Right atrium auricular region (tissue), 2 donors: ENCODE measurements around the gene SYNJ2. TPM values are rescaled to one million over a fixed set of nuclear protein-coding genes. Genes with fewer than 3 reads are reported as not detected.

Source experiments
- DNase-seq: peaks from one replicate; pipeline ENCODE4 v3.0.0-alpha.2; 2019; ENCODE audit warnings: low spot score
- H3K27ac ChIP-seq, 2 donors: fragments of 200-600 bp; sonication (generic); 1 replicate in 1 of 2; 2 replicates in 1 of 2; pipeline ENCODE4 v1.5.1; 2016 to 2019
- H3K27me3 ChIP-seq, 2 donors: fragments of 200-600 bp; sonication (generic); one replicate each; pipeline versions ENCODE4 v1.5.1 to v1.6.0; 2017 to 2019
- H3K36me3 ChIP-seq: fragments of 200-600 bp; sonication (generic); one replicate; pipeline ENCODE4 v1.5.1; 2016
- H3K4me1 ChIP-seq, 2 donors: fragments of 200-600 bp; sonication (generic); one replicate each; pipeline versions ENCODE4 v1.5.1 to v1.6.0; 2017 to 2019
- H3K4me3 ChIP-seq, 2 donors: fragments of 200-600 bp; sonication (generic); 1 replicate in 1 of 2; 2 replicates in 1 of 2; pipeline ENCODE4 v1.5.1; 2017 to 2019; ENCODE audit warnings: mild to moderate bottlenecking in 1 of 2, moderate library complexity in 1 of 2
- H3K9me3 ChIP-seq, 2 donors: fragments of 200-600 bp; sonication (generic); one replicate each; pipeline ENCODE4 v1.5.1; 2019
- CTCF ChIP-seq, 2 donors: fragments of 200-600 bp; sonication (generic); IDR thresholded peaks; one replicate each; pipeline ENCODE4 v1.5.1; 2019; ENCODE audit warnings: antibody characterized with exemption in 2 of 2
- total RNA-seq, 2 donors: library from RNA; depleted of rRNA; stranded (reverse); fragments of >200 nt; gene quantifications; one replicate each; pipeline ENCODE4 v1.1.0, GENCODE V29; 2016

The SYNJ2 gene
- total RNA-seq, 2 donors from 2014 or later, result 10.1 to 20.0 TPM

- no peak overlapping the region for H3K4me3 ChIP-seq
- no peak for TF ChIP-seq CTCF (IDR thresholded peaks at IDR 0.05)
- peaks cover 0 to 52% of the 10 kb centered on the region in 2 donors for H3K4me1 ChIP-seq
- H3K9me3 ChIP-seq, result no peaks in the 10 kb centered on the region
- peak overlapping the region; percentile 68 to 70 for H3K27ac ChIP-seq
- peaks cover 4% of the 10 kb centered on the region for H3K36me3 ChIP-seq
- H3K27me3 ChIP-seq, result no peaks in the 10 kb centered on the region
- peak; percentile 87 for DNase-seq
Measured at GRCh38 chr6:158031381-158032353, 50.0 kb downstream of the SYNJ2 start.

- Histone ChIP-seq H3K4me1 (peaks cover 0 to 45% of the 10 kb centered on the region in 2 donors), H3K27ac (peak overlapping the region; percentile 68 to 70), H3K27me3 (no peaks in the 10 kb centered on the region), H3K4me3 (no peak overlapping the region), H3K9me3 (no peaks in the 10 kb centered on the region), H3K36me3 (peaks cover 4% of the 10 kb centered on the region)
- TF ChIP-seq CTCF (IDR thresholded peaks at IDR 0.05), result no peak
- DNase-seq, result no peak
Measured at GRCh38 chr6:158032354-158032733, 50.7 kb downstream of the SYNJ2 start.

- Histone ChIP-seq H3K4me3 (no peak overlapping the region), H3K27me3 (no peaks in the 10 kb centered on the region), H3K4me1 (peaks cover 0 to 41% of the 10 kb centered on the region in 2 donors), H3K36me3 (peaks cover 4% of the 10 kb centered on the region), H3K9me3 (no peaks in the 10 kb centered on the region), H3K27ac (peak overlapping the region in 1 of 2 donors; percentile 70)
- TF ChIP-seq CTCF (IDR thresholded peaks at IDR 0.05), result no peak
- no peak for DNase-seq
Measured at GRCh38 chr6:158033077-158033750, 51.6 kb downstream of the SYNJ2 start.

GRCh38 chr6:158033751-158034702 lies 52.4 kb downstream of the SYNJ2 start:
- no peak for TF ChIP-seq CTCF (IDR thresholded peaks at IDR 0.05)
- Histone ChIP-seq H3K4me1 (peaks cover 0 to 44% of the 10 kb centered on the region in 2 donors), H3K36me3 (peaks cover 4% of the 10 kb centered on the region), H3K27ac (peak overlapping the region; percentile 7 to 18), H3K9me3 (no peaks in the 10 kb centered on the region), H3K4me3 (no peak overlapping the region), H3K27me3 (no peaks in the 10 kb centered on the region)
- no peak for DNase-seq

GRCh38 chr6:158036261-158036660 lies 54.6 kb downstream of the SYNJ2 start:
- peaks cover 0 to 60% of the 10 kb centered on the region in 2 donors for H3K4me1 ChIP-seq
- no peaks in the 10 kb centered on the region for H3K9me3 ChIP-seq
- no peak for TF ChIP-seq CTCF (IDR thresholded peaks at IDR 0.05)
- H3K4me3 ChIP-seq, result no peak overlapping the region
- H3K27me3 ChIP-seq, result no peaks in the 10 kb centered on the region
- H3K36me3 ChIP-seq, result peaks cover 4% of the 10 kb centered on the region
- no peak overlapping the region for H3K27ac ChIP-seq
- DNase-seq, result no peak
